Lung (tissue), 12 donors: Measurements from ENCODE around the gene ELOB. TPM values are rescaled to one million over a fixed set of nuclear protein-coding genes. Genes with fewer than 3 reads are reported as not detected.

Experiments used
- ATAC-seq: fragments of 200-7000 bp; cut with Tn5 transposase; one replicate; pipeline ENCODE4 v1.9.1; 2020; ENCODE audit warnings: moderate number of reproducible peaks; ENCODE audit not compliant: insufficient read depth, low FRiP score
- DNase-seq, 3 donors: peaks; one replicate each; pipeline ENCODE4 v3.0.0-alpha.2; 2013 to 2017
- H3K27ac ChIP-seq, 2 donors: one replicate each; pipeline ENCODE4 v1.5.1; 2013; ENCODE audit warnings: mild to moderate bottlenecking in 2 of 2, moderate library complexity in 2 of 2, control low read depth in 1 of 2, inconsistent platforms in 1 of 2, low read depth in 1 of 2, low read length in 1 of 2
- H3K27me3 ChIP-seq, 3 donors: one replicate each; pipeline ENCODE4 v1.5.1; 2013; ENCODE audit warnings: low read length in 2 of 3; ENCODE audit not compliant: control insufficient read depth in 3 of 3, insufficient read depth in 3 of 3
- H3K36me3 ChIP-seq, 4 donors: one replicate each; pipeline ENCODE4 v1.5.1; 2013; ENCODE audit warnings: low read length in 4 of 4, mild to moderate bottlenecking in 1 of 4, moderate library complexity in 1 of 4; ENCODE audit not compliant: control insufficient read depth in 4 of 4, insufficient read depth in 4 of 4
- H3K4me1 ChIP-seq, 5 donors: one replicate each; pipeline ENCODE4 v1.5.1; 2013; ENCODE audit warnings: low read length in 5 of 5, mild to moderate bottlenecking in 2 of 5, moderate library complexity in 1 of 5; ENCODE audit not compliant: control insufficient read depth in 5 of 5, insufficient read depth in 5 of 5
- H3K4me3 ChIP-seq: one replicate; pipeline ENCODE4 v1.5.1; 2013; ENCODE audit warnings: mild to moderate bottlenecking, control low read depth, moderate library complexity
- H3K9ac ChIP-seq, 2 donors: one replicate each; pipeline ENCODE4 v1.5.1; 2013; ENCODE audit warnings: low read length in 2 of 2, control low read depth in 1 of 2; ENCODE audit not compliant: insufficient read depth in 1 of 2
- H3K9me3 ChIP-seq, 4 donors: one replicate each; pipeline ENCODE4 v1.5.1; 2013; ENCODE audit warnings: low read length in 3 of 4, mild to moderate bottlenecking in 1 of 4, moderate library complexity in 1 of 4; ENCODE audit not compliant: control insufficient read depth in 4 of 4, insufficient read depth in 3 of 4
- CTCF ChIP-seq: IDR thresholded peaks from 2 replicates; pipeline ENCODE4 v1.5.1; 2012; ENCODE audit warnings: mild to moderate bottlenecking; ENCODE audit errors: control extremely low read depth, extremely low read depth
- WGBS, 2 donors: extraction: QIAGEN DNeasy Blood & Tissue Kit; methylation state at CpG; one replicate each; pipeline ENCODE4 v1.1.7; 2013; 5-methylcytosine and 5-hydroxymethylcytosine counted together
- polyA plus RNA-seq, 2 donors: library from polyadenylated mRNA; stranded (reverse); fragments of 200-250 nt; gene quantifications; one replicate each; pipeline ENCODE4 v1.2.1, GENCODE V29; 2013
- total RNA-seq, 2 donors: library from RNA; depleted of rRNA in 1 of 2; stranded (reverse); fragments of >200 nt in 1 of 2; gene quantifications; one replicate each; pipeline ENCODE4 v1.2.1, GENCODE V29; 2014 to 2021
- donor health status: control.
- donor health status: control.
- donor health status: Bipolar disorder and iron deficiency.
- donor health status: healthy.
- donor health status: DM: yes; HTN: yes; CAD: no.

ELOB gene
- total and polyA plus RNA-seq, 4 donors, result 87.0 to 740 (median 346) TPM

GRCh38 chr16:2779978-2780898 lies 3.2 kb upstream of the ELOB start:
- peaks cover 0 to 5% (median under 1%) of the 10 kb centered on the region in 4 donors for H3K36me3 ChIP-seq
- peaks cover 2 to 21% (median 12%) of the 10 kb centered on the region in 5 donors for H3K4me1 ChIP-seq
- DNase-seq (no peak), ATAC-seq (no peak)
- TF ChIP-seq CTCF, result no peak
- no peaks in the 10 kb centered on the region for H3K9me3 ChIP-seq
- H3K4me3 ChIP-seq, result no peak overlapping the region
- no peak overlapping the region for H3K27ac ChIP-seq
- peaks cover 0 to 20% (median 11%) of the 10 kb centered on the region in 3 donors for H3K27me3 ChIP-seq
- no peak overlapping the region for H3K9ac ChIP-seq
- WGBS, 2 donors, result 72 to 83% methylated on average over 17 of the region's 17 CpGs

GRCh38 chr16:2779151-2779920 lies 2.3 kb upstream of the ELOB start:
- DNase-seq (no peak), ATAC-seq (no peak)
- Histone ChIP-seq H3K4me3 (no peak overlapping the region), H3K4me1 (peaks cover 2 to 18% (median 12%) of the 10 kb centered on the region in 5 donors), H3K27me3 (peaks cover 0 to 12% (median 3%) of the 10 kb centered on the region in 3 donors), H3K9me3 (no peaks in the 10 kb centered on the region), H3K27ac (no peak overlapping the region), H3K9ac (no peak overlapping the region), H3K36me3 (peaks cover 0 to 10% (median 4%) of the 10 kb centered on the region in 4 donors)
- WGBS, 2 donors, result 91 to 93% methylated on average over 23 of the region's 23 CpGs
- no peak for TF ChIP-seq CTCF

GRCh38 chr16:2778630-2778958 lies 1.5 kb upstream of the ELOB start:
- Histone ChIP-seq H3K4me3 (no peak overlapping the region), H3K27ac (peak overlapping the region in 1 of 2 donors; percentile 99), H3K4me1 (peaks cover 2 to 18% (median 12%) of the 10 kb centered on the region in 5 donors), H3K27me3 (peaks cover 0 to 6% (median 3%) of the 10 kb centered on the region in 3 donors), H3K9me3 (no peaks in the 10 kb centered on the region), H3K36me3 (peaks cover 0 to 11% (median 10%) of the 10 kb centered on the region in 4 donors), H3K9ac (peak overlapping the region; percentile 83 to 95)
- DNase-seq (no peak), ATAC-seq (no peak)
- no peak for TF ChIP-seq CTCF
- WGBS, 2 donors, result 92 to 96% methylated on average over 12 of the region's 12 CpGs
